H1 (cell line): Measurements from ENCODE around the gene KLHDC1. TPM values are rescaled to one million over a fixed set of nuclear protein-coding genes. Genes with fewer than 3 reads are reported as not detected.
A peak's percentile ranks its signal among the peaks of the same experiment; 100 is the strongest.

Experiments
- CTCF ChIA-PET: fragments of 300-600 bp; sonication (Branson Sonifier 250); formaldehyde crosslinking; loops from one replicate; lab custom pipeline; 2021; ENCODE audit not compliant: partially characterized antibody; lab: Charles Lee
- POLR2A ChIA-PET: fragments of 300-600 bp; sonication (Branson Sonifier 250); formaldehyde crosslinking; loops from one replicate; lab custom pipeline; 2021; ENCODE audit warnings: inconsistent platforms; ENCODE audit not compliant: partially characterized antibody; lab: Charles Lee
- DNase-seq, 2 experiments: peaks; one replicate each; pipeline versions ENCODE4 v3.0.0 to v3.0.0-alpha.2; 2010 to 2022; ENCODE audit warnings: low spot score in 2 of 2, low read depth in 1 of 2, mixed read lengths in 1 of 2
- FAIRE-seq: peaks from 2 replicates; lab custom pipeline; 2011; peaks lifted over from hg19 to GRCh38; lab: Jason Lieb, UNC
- H2AFZ ChIP-seq: 2 replicates; pipeline ENCODE4 v1.8.1; 2012; ENCODE audit warnings: low read length, inconsistent platforms
- H2AK5ac ChIP-seq: 2 replicates; pipeline ENCODE4 v1.6.1; 2013; ENCODE audit warnings: low read depth, low read length
- H2BK120ac ChIP-seq: replicated peaks from 2 replicates; pipeline ENCODE3; 2013; ENCODE audit warnings: low read depth, low read length, inconsistent platforms
- H2BK12ac ChIP-seq: 2 replicates; pipeline ENCODE4 v1.6.1; 2013; ENCODE audit warnings: low read depth, low read length
- H2BK15ac ChIP-seq: 2 replicates; pipeline ENCODE4 v1.6.1; 2013; ENCODE audit warnings: low read length
- H2BK20ac ChIP-seq: 2 replicates; pipeline ENCODE4 v1.6.1; 2013; ENCODE audit warnings: low read length
- H2BK5ac ChIP-seq: 2 replicates; pipeline ENCODE4 v1.6.1; 2013; ENCODE audit warnings: low read depth, low read length
- H3K14ac ChIP-seq: 2 replicates; pipeline ENCODE4 v1.6.1; 2013; ENCODE audit warnings: inconsistent platforms; ENCODE audit not compliant: insufficient read length
- H3K18ac ChIP-seq: 2 replicates; pipeline ENCODE4 v1.6.1; 2013; ENCODE audit warnings: low read length; ENCODE audit errors: extremely low read depth
- H3K23ac ChIP-seq: 2 replicates; pipeline ENCODE4 v1.6.1; 2013; ENCODE audit warnings: inconsistent platforms; ENCODE audit not compliant: insufficient read length
- H3K23me2 ChIP-seq: 2 replicates; pipeline ENCODE4 v1.6.1; 2013; ENCODE audit warnings: low read depth, low read length
- H3K27ac ChIP-seq: 2 replicates; pipeline ENCODE4 v1.6.1; 2011; ENCODE audit warnings: low read depth, low read length, inconsistent platforms
- H3K27me3 ChIP-seq, 4 experiments: replicated peaks in 1 of 4; 1 replicate in 1 of 4; 2 replicates in 3 of 4; pipeline versions ENCODE4 v1.6.1 to v1.8.1; 2011 to 2013; ENCODE audit warnings: low read length in 3 of 4, mild to moderate bottlenecking in 3 of 4, inconsistent platforms in 2 of 4, mixed read lengths in 2 of 4, moderate library complexity in 1 of 4; ENCODE audit not compliant: control insufficient read depth in 3 of 4, insufficient read depth in 3 of 4; ENCODE audit errors: extremely low read depth in 1 of 4
- H3K36me3 ChIP-seq, 4 experiments: 2 replicates each; pipeline versions ENCODE4 v1.6.1 to v1.8.1; 2011 to 2013; ENCODE audit warnings: mild to moderate bottlenecking in 4 of 4, low read length in 3 of 4, moderate library complexity in 2 of 4, control low read depth in 1 of 4, inconsistent platforms in 1 of 4; ENCODE audit not compliant: insufficient read depth in 4 of 4, control insufficient read depth in 2 of 4
- H3K4ac ChIP-seq: replicated peaks from 2 replicates; pipeline ENCODE3; 2013; ENCODE audit warnings: low read length, low read depth, mixed read lengths, inconsistent platforms; ENCODE audit not compliant: insufficient read length
- H3K4me1 ChIP-seq, 4 experiments: replicated peaks in 1 of 4; 1 replicate in 1 of 4; 2 replicates in 3 of 4; pipeline versions ENCODE4 v1.6.1 to v1.8.1; 2011 to 2013; ENCODE audit warnings: low read length in 3 of 4, inconsistent platforms in 2 of 4, mixed read lengths in 1 of 4; ENCODE audit not compliant: insufficient read depth in 4 of 4, control insufficient read depth in 3 of 4
- H3K4me2 ChIP-seq, 2 experiments: 2 replicates each; pipeline versions ENCODE4 v1.6.1 to v1.8.1; 2011 to 2013; ENCODE audit warnings: low read depth in 2 of 2, low read length in 2 of 2, control low read depth in 1 of 2, inconsistent platforms in 1 of 2, mild to moderate bottlenecking in 1 of 2; ENCODE audit not compliant: insufficient read depth in 1 of 2
- H3K4me3 ChIP-seq, 4 experiments: fragments of 200-600, 300-600 bp in 1 of 4; sonication (generic), shearing (Covaris generic), sonication (Bioruptor Twin) in 1 of 4; 2 replicates each; pipeline versions ENCODE4 v1.5.1 to v1.8.1; 2011 to 2016; ENCODE audit warnings: low read length in 4 of 4, low read depth in 3 of 4, control low read depth in 2 of 4, inconsistent platforms in 2 of 4, mild to moderate bottlenecking in 2 of 4, mixed read lengths in 1 of 4, moderate library complexity in 1 of 4; ENCODE audit not compliant: insufficient read depth in 2 of 4; ENCODE audit errors: extremely low read depth in 1 of 4
- H3K56ac ChIP-seq: replicated peaks from 2 replicates; pipeline ENCODE3; 2013; ENCODE audit warnings: low read depth, mild to moderate bottlenecking, mixed read lengths, low read length, inconsistent platforms; ENCODE audit not compliant: insufficient read length
- H3K79me1 ChIP-seq: 2 replicates; pipeline ENCODE4 v1.6.1; 2013; ENCODE audit warnings: low read depth, low read length, control low read depth
- H3K79me2 ChIP-seq, 2 experiments: 2 replicates each; pipeline versions ENCODE4 v1.6.1 to v1.8.1; 2012 to 2013; ENCODE audit warnings: low read length in 2 of 2, mild to moderate bottlenecking in 2 of 2, inconsistent platforms in 1 of 2; ENCODE audit not compliant: insufficient read depth in 2 of 2, control insufficient read depth in 1 of 2
- H3K9ac ChIP-seq, 4 experiments: replicated peaks in 1 of 4; 1 replicate in 1 of 4; 2 replicates in 3 of 4; pipeline versions ENCODE4 v1.6.1 to v1.8.1; 2011 to 2013; ENCODE audit warnings: low read depth in 3 of 4, low read length in 3 of 4, control low read depth in 2 of 4, mild to moderate bottlenecking in 2 of 4, moderate library complexity in 2 of 4, inconsistent platforms in 1 of 4; ENCODE audit errors: extremely low read depth in 1 of 4
- H3K9me3 ChIP-seq, 2 experiments: 2 replicates each; pipeline versions ENCODE4 v1.6.1 to v1.8.1; 2012 to 2013; ENCODE audit warnings: mild to moderate bottlenecking in 2 of 2, moderate library complexity in 2 of 2, control low read depth in 1 of 2, inconsistent platforms in 1 of 2, low read depth in 1 of 2, low read length in 1 of 2, mixed read lengths in 1 of 2; ENCODE audit not compliant: insufficient read depth in 2 of 2
- H4K20me1 ChIP-seq, 2 experiments: replicated peaks in 1 of 2; 2 replicates each; pipeline versions ENCODE3 to v1.8.1; 2011 to 2013; ENCODE audit warnings: inconsistent platforms in 2 of 2, low read length in 2 of 2, mild to moderate bottlenecking in 1 of 2; ENCODE audit not compliant: insufficient read depth in 2 of 2, control insufficient read depth in 1 of 2
- H4K5ac ChIP-seq: 2 replicates; pipeline ENCODE4 v1.6.1; 2013; ENCODE audit warnings: low read length, low read depth, mixed read lengths, inconsistent platforms; ENCODE audit not compliant: insufficient read length
- H4K8ac ChIP-seq: 2 replicates; pipeline ENCODE4 v1.8.0; 2013; ENCODE audit warnings: mild to moderate bottlenecking, moderate library complexity, low read length, inconsistent platforms; ENCODE audit not compliant: insufficient read depth; ENCODE audit errors: extremely low read depth
- H4K91ac ChIP-seq: replicated peaks from 2 replicates; pipeline ENCODE3; 2013; ENCODE audit warnings: low read length, mixed read lengths, inconsistent platforms; ENCODE audit not compliant: insufficient read length
- CHD1 ChIP-seq: IDR thresholded peaks from 2 replicates; pipeline ENCODE4 v1.6.1; 2012; ENCODE audit warnings: low read depth, low read length, improper control_type of control experiment
- POLR2A ChIP-seq, 2 experiments: IDR thresholded peaks; 1 replicate in 1 of 2; 2 replicates in 1 of 2; pipeline ENCODE4 v1.6.1; 2011; ENCODE audit warnings: low read depth in 2 of 2, low read length in 2 of 2, mild to moderate bottlenecking in 2 of 2; ENCODE audit errors: control extremely low read depth in 1 of 2
- WGBS, 2 experiments: shearing (Covaris generic) in 1 of 2; methylation state at CpG; one replicate each; pipeline versions ENCODE4 v1.1.6 to v1.1.7; 2013 to 2015; ENCODE audit warnings: low lambda C conversion rate in 2 of 2, mixed read lengths in 2 of 2, inconsistent platforms in 1 of 2, low coverage in 1 of 2, missing lambda C conversion rate in 1 of 2; ENCODE audit not compliant: insufficient replicate concordance in 2 of 2, insufficient coverage in 1 of 2, insufficient read length in 1 of 2; ENCODE audit errors: extremely low coverage in 1 of 2, missing lambda C conversion rate in 1 of 2; 5-methylcytosine and 5-hydroxymethylcytosine counted together
- polyA plus RNA-seq, 7 experiments: library from polyadenylated mRNA; depleted of rRNA in 3 of 7; stranded (reverse) in 5 of 7; unstranded in 2 of 7; fragments of >200 nt in 5 of 7; fragments of 200-250 nt in 2 of 7; gene quantifications; 1 replicate in 5 of 7; 2 replicates in 1 of 7; 4 replicates in 1 of 7; pipeline versions ENCODE4 v1.2.1 to v1.2.3, GENCODE V29; 2011 to 2013; ENCODE audit warnings: missing spikeins in 2 of 7, mixed read lengths in 2 of 7
- total RNA-seq: library from RNA; stranded (reverse); fragmentation: NEBNext Ultra II Directional; extraction: Animal tissue kit (Norgen Biotek cat#: 25700); gene quantifications from 2 replicates; pipeline ENCODE4 v1.2.1, GENCODE V29; 2021

KLHDC1 gene
- total and polyA plus RNA-seq, 2 of the 8 experiments (the other 6 are each of a cell fraction or from before 2014, with no cell fraction given) = 0.08 TPM; not detected in 1

GRCh38 chr14:49770212-49770817, 77.4 kb downstream of the KLHDC1 start:
- H3K18ac ChIP-seq = no peak overlapping the region
- POLR2A ChIA-PET = interaction anchor here (0.7 to 3.2 kb wide), 7 partner anchors 11 to 206 kb away, joined by 3 to 30 read pairs (median 6); partner anchors contain the start of genes DNAAF2, KLHDC1 and NEMF
- peaks cover 0 to 23% of the 10 kb centered on the region in 2 experiments; a peak in 3 of 4 replicates for H3K79me2 ChIP-seq
- H4K20me1 ChIP-seq = no peaks in the 10 kb centered on the region
- peaks cover 9% of the 10 kb centered on the region; the same call in 1 of the 2 replicates for H3K79me1 ChIP-seq
- H2AFZ ChIP-seq = no peak overlapping the region
- H2BK15ac ChIP-seq = no peak overlapping the region
- no peak overlapping the region for H2BK5ac ChIP-seq
- DNase-seq = no peak
- CTCF ChIA-PET = interaction anchor here (0.6 to 1.4 kb wide), 6 partner anchors 17 to 94 kb away, joined by 3 to 4 read pairs (median 3); no protein-coding TSS in a partner anchor
- H2BK12ac ChIP-seq = no peak overlapping the region
- H3K4ac ChIP-seq = no peak overlapping the region
- no peak overlapping the region for H2BK120ac ChIP-seq
- peaks cover 3 to 21% (median 4%) of the 10 kb centered on the region in 4 experiments; a peak in 6 of 8 replicates for H3K36me3 ChIP-seq
- H4K5ac ChIP-seq = no peak overlapping the region
- no peaks in the 10 kb centered on the region for H3K27me3 ChIP-seq
- H3K4me1 ChIP-seq = peaks cover 2 to 13% (median 3%) of the 10 kb centered on the region in 4 experiments; a peak in 4 of 7 replicates
- peak overlapping the region in 1 of 4 experiments; percentile 13; a peak in 1 of 7 replicates for H3K9ac ChIP-seq
- TF ChIP-seq POLR2A (IDR thresholded peaks at IDR 0.05; ENCODE audit: control extremely low read depth in 1 of 2, low read depth in 2 of 2, low read length in 2 of 2) (peak in 1 of 2 experiments; percentile 37; a peak in 1 of 3 replicates), CHD1 (no peak)
- TF ChIP-seq, all 59 proteins: peak for 1
- Histone ChIP-seq H2BK20ac (no peak overlapping the region), H3K27ac (no peak overlapping the region), H3K9me3 (no peaks in the 10 kb centered on the region), H3K56ac (no peak overlapping the region), H4K8ac (no peak overlapping the region), H3K23me2 (peaks cover 9% of the 10 kb centered on the region), H2AK5ac (no peak overlapping the region), H3K4me3 (peak overlapping the region in 1 of 4 experiments; percentile 96; a peak in 1 of 8 replicates), H3K4me2 (peak overlapping the region in 1 of 2 experiments; percentile 90; a peak in 2 of 4 replicates), H3K23ac (no peak overlapping the region), H3K14ac (no peak overlapping the region), H4K91ac (no peak overlapping the region)
- no peak for FAIRE-seq
- WGBS, 2 experiments = 82% methylated on average over 4 of the region's 4 CpGs; no CpG with 5 or more reads in 1 of the 2 experiments
